Omental fat pad (tissue), 4 donors: Measurements from ENCODE around the gene INSM2. TPM values are rescaled to one million over a fixed set of nuclear protein-coding genes. Genes with fewer than 3 reads are reported as not detected.

Experiments used
- ATAC-seq: fragments of 150-250 bp; one replicate; pipeline ENCODE4 v1.9.1; 2016; ENCODE audit warnings: mild to moderate bottlenecking, moderate library complexity; ENCODE audit not compliant: low FRiP score
- DNase-seq: peaks from one replicate; pipeline ENCODE4 v3.0.0-alpha.2; 2019; ENCODE audit warnings: low spot score
- CTCF ChIP-seq, 3 donors: fragments of 450-650 bp; IDR thresholded peaks; one replicate each; pipeline ENCODE4 v1.5.1; 2016 to 2017; ENCODE audit warnings: antibody characterized with exemption in 3 of 3, mild to moderate bottlenecking in 3 of 3, moderate library complexity in 2 of 3
- total RNA-seq, 4 donors: library from RNA; depleted of rRNA; stranded (reverse); fragments of >200 nt; gene quantifications; one replicate each; pipeline ENCODE4 v1.1.0, GENCODE V29; 2016

The INSM2 gene
- total RNA-seq, 4 donors from 2014 or later, result 0.13 to 0.47 TPM; not detected in 2

- TF ChIP-seq CTCF (IDR thresholded peaks at IDR 0.05), result no peak
- no peak for ATAC-seq
- DNase-seq, result no peak
Observed at GRCh38 chr14:35506461-35506860, 27.5 kb upstream of the INSM2 start.

GRCh38 chr14:35506927-35507326 is 27.0 kb upstream of the INSM2 start:
- ATAC-seq, result no peak
- TF ChIP-seq CTCF (IDR thresholded peaks at IDR 0.05), result no peak
- DNase-seq, result no peak

GRCh38 chr14:35509846-35510245 is 24.1 kb upstream of the INSM2 start:
- no peak for DNase-seq
- TF ChIP-seq CTCF (IDR thresholded peaks at IDR 0.05), result no peak
- ATAC-seq, result no peak

GRCh38 chr14:35512765-35513164 is 21.2 kb upstream of the INSM2 start:
- no peak for TF ChIP-seq CTCF (IDR thresholded peaks at IDR 0.05)
- no peak for ATAC-seq
- DNase-seq, result no peak

- no peak for ATAC-seq
- no peak for DNase-seq
- TF ChIP-seq CTCF (IDR thresholded peaks at IDR 0.05), result no peak
Observed at GRCh38 chr14:35515916-35516315, 18.0 kb upstream of the INSM2 start.

- no peak for TF ChIP-seq CTCF (IDR thresholded peaks at IDR 0.05)
- ATAC-seq (no peak), DNase-seq (no peak)
Observed at GRCh38 chr14:35519986-35520385, 14.0 kb upstream of the INSM2 start.

GRCh38 chr14:35525695-35526094 is 8.3 kb upstream of the INSM2 start:
- DNase-seq (no peak), ATAC-seq (no peak)
- TF ChIP-seq CTCF (IDR thresholded peaks at IDR 0.05), result no peak
